H1 (cell line): Measurements from ENCODE around the gene CD300H. TPM values are rescaled to one million over a fixed set of nuclear protein-coding genes. Genes with fewer than 3 reads are reported as not detected.

ENCODE experiments used
- CTCF ChIP-seq, 3 experiments: IDR thresholded peaks; 1 replicate in 2 of 3; 2 replicates in 1 of 3; pipeline versions ENCODE4 v1.5.1 to v1.6.1; 2011; ENCODE audit warnings: low read length in 3 of 3, mild to moderate bottlenecking in 3 of 3, inconsistent platforms in 2 of 3, low read depth in 1 of 3, moderate library complexity in 1 of 3; ENCODE audit not compliant: insufficient read depth in 1 of 3; ENCODE audit errors: control extremely low read depth in 1 of 3
- EZH2 ChIP-seq: fragments of 200-600 bp; sonication (generic); IDR thresholded peaks from 2 replicates; pipeline ENCODE4 v1.7.1; 2012; ENCODE audit warnings: low read depth, mild to moderate bottlenecking, moderate library complexity, low read length, inconsistent platforms; ENCODE audit not compliant: severe bottlenecking
- JUN ChIP-seq: IDR thresholded peaks from 2 replicates; pipeline ENCODE4 v1.6.1; 2011; ENCODE audit warnings: low read depth, mild to moderate bottlenecking, improper control_type of control experiment, low read length
- SP4 ChIP-seq: IDR thresholded peaks from 2 replicates; pipeline ENCODE4 v1.6.1; 2012; ENCODE audit warnings: low read length, inconsistent platforms
- TBP ChIP-seq: IDR thresholded peaks from 2 replicates; pipeline ENCODE4 v1.6.1; 2011; ENCODE audit warnings: low read depth, low read length, improper control_type of control experiment
- polyA plus RNA-seq, 7 experiments: library from polyadenylated mRNA; depleted of rRNA in 3 of 7; stranded (reverse) in 5 of 7; unstranded in 2 of 7; fragments of >200 nt in 5 of 7; fragments of 200-250 nt in 2 of 7; gene quantifications; 1 replicate in 5 of 7; 2 replicates in 1 of 7; 4 replicates in 1 of 7; pipeline versions ENCODE4 v1.2.1 to v1.2.3, GENCODE V29; 2011 to 2013; ENCODE audit warnings: missing spikeins in 2 of 7, mixed read lengths in 2 of 7
- total RNA-seq: library from RNA; stranded (reverse); fragmentation: NEBNext Ultra II Directional; extraction: Animal tissue kit (Norgen Biotek cat#: 25700); gene quantifications from 2 replicates; pipeline ENCODE4 v1.2.1, GENCODE V29; 2021

The CD300H gene
- total and polyA plus RNA-seq, 2 of the 8 experiments (the other 6 are each of a cell fraction or from before 2014, with no cell fraction given) = not detected

GRCh38 chr17:74521701-74522201, 45.6 kb downstream of the CD300H start (continued):
- TF ChIP-seq TBP (no peak), CTCF (IDR thresholded peaks at IDR 0.05; ENCODE audit: control extremely low read depth in 1 of 3, insufficient read depth in 1 of 3, low read depth in 1 of 3, low read length in 3 of 3) (no peak), EZH2 (no peak), SP4 (no peak), JUN (no peak)
